ENCODE results near the gene SCFD2.

The SCFD2 gene

GRCh38 chr4:52947401-52948056 lies 418.3 kb downstream of the SCFD2 start:
- no peak for DNase-seq

DNA sequence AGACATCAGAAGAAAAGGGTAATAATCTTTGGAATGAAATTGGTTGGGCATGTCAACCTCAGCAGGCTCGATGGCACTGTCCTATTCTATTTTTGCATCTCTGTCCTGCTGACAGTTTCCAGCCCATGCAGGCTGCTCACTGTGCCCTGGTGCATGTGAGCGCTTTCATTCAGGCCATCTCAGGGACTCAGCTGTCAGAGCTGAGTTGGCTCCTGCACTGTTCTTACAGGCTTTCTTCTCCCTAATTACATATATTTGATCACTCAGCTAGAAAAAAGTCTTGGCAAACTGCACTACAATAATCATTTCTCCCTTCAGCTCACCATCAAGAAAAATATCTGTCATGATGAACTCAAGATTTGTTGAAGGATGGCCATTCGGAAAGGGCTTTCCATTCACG lies 419.0 kb downstream of the SCFD2 start:
- DNase-seq: no peak

GRCh38 chr4:52945982-52946381 lies 419.9 kb downstream of the SCFD2 start:
- DNase-seq: no peak

- DNase-seq: no peak
Observed at GRCh38 chr4:52945326-52945898, 420.4 kb downstream of the SCFD2 start.

GRCh38 chr4:52943677-52944076 lies 422.2 kb downstream of the SCFD2 start:
- no peak for DNase-seq

- DNase-seq: no peak
Observed at GRCh38 chr4:52942936-52943335, 422.9 kb downstream of the SCFD2 start.

DNA sequence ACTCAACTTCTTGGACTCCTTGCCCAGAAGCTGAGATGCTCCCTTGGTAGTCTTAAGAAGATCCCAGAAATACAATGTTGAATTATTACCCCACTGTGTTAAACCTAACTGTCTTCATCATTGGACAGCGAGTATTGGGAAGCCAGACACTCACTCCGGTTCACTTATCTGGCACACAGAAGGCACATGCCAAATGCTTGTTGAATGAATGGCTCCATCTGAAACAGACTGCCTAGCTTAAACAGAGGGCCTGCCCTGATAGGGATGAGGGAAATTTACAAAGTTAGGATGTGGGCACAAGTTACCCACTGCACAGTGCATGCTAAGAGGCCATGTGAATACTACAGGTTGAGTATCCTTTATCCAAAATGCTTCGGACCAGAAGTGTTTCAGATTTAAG lies 424.4 kb downstream of the SCFD2 start:
- no peak for DNase-seq

DNA sequence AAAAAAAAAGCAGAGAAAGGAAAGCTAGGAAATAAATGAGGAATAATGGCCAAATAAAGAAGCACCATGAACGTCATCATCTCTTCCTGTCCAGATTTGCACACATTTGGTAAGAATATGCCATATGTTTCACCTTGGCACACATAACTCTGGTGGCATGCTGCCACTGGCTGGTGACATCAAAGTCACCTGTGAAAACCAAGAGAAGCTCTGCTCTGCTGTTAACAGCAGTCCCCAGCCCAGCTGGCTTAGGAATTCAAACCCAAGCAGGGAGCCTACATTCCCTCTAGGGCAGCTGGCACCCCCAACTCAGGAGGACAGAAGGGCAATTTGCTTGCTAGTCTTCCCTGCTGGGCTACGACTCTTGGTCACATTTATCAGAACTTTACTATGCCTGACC lies 426.1 kb downstream of the SCFD2 start:
- no peak for DNase-seq

- no peak for DNase-seq
Observed at GRCh38 chr4:52939325-52939724, 426.5 kb downstream of the SCFD2 start.

- DNase-seq: no peak
Observed at GRCh38 chr4:52937829-52938228, 428.0 kb downstream of the SCFD2 start.

- DNase-seq: no peak
Observed at GRCh38 chr4:52936729-52937128, 429.1 kb downstream of the SCFD2 start.

- DNase-seq: no peak
Observed at GRCh38 chr4:52935317-52935716, 430.5 kb downstream of the SCFD2 start.

DNA sequence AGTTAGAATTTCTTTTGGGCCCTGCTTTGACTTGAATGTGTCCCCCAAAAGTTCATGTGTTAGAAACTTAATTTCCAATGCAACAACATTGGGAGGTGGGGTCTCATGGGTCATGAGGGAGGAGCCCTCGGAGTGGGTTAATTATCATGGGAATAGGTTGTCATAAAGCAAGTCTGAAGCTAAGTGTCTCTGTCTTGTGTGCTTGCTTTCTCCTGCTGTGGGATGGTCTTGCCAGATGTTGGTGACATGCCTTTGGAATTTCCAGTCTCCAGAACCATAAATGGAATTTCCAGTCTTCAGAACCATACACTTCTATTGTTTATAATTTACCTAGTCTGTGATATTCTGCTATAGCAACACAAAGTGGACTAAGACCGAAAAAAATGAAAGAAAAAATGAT lies 432.1 kb downstream of the SCFD2 start:
- DNase-seq: no peak

GRCh38 chr4:52932591-52933470 lies 433.0 kb downstream of the SCFD2 start:
- DNase-seq: no peak

DNA sequence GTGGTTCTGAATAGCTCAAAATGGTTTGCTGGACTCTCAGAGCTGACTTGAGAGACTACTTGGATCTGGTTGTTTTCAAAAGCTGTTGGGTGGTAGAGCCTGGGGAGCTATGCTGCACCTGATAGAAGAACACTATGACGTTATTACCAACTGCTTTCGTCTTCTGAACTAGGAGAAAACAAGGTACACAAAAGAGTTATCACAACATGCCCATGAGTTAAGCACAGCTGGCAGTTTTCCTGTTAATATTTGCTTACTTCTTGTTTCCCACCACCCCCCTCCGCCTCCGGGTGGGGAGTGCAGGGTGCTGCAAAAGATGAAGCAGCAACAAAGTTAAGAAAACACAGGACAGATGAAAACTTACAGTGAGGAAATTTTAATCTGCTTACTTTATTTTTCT lies 434.6 kb downstream of the SCFD2 start:
- no peak for DNase-seq

GRCh38 chr4:52926196-52926974 lies 439.5 kb downstream of the SCFD2 start:
- DNase-seq: no peak

- no peak for DNase-seq
Observed at GRCh38 chr4:52925531-52925968, 440.3 kb downstream of the SCFD2 start.

DNA sequence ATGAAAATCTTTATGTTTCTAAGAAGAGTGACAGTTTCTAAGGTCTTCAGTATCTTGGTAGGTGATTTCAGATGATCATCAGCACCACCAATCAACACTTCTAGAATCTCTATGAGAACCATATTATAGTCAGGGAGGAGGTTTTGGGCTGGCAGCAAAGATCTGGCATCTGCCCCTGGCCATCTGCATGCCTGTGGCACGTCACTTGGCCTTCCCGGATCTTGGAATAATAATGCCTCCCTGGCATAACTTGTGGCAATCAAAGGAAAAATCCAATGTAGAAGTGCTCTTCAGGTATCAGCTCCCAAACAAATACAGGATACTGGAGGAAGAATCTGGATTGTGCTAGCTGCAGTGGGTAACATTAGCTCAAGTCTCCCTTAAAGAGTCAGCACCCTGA lies 446.4 kb downstream of the SCFD2 start:
- DNase-seq: no peak

DNA sequence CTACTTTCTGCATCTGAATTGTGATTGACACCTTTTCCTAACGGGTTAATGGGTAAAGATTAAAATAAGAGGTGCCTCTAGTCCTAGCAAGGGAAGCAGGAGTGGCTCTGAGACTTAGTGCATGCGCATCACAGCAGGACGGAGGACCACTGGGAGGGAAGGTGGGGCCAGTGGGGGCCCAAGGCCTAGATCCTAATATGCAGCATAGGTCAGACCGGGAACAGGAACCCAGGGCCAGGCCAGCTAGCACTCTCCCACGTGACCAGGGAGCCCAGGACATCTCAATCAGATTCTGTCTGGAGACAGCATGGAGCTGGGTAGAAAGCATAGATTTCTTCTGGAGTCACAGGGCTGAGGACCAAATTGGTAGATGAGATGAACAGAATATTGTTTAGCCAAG lies 448.0 kb downstream of the SCFD2 start:
- DNase-seq: no peak

GRCh38 chr4:52915730-52916300 lies 450.0 kb downstream of the SCFD2 start:
- no peak for DNase-seq

GRCh38 chr4:52915191-52915590 lies 450.7 kb downstream of the SCFD2 start:
- DNase-seq: no peak

GRCh38 chr4:52914051-52914605 lies 451.7 kb downstream of the SCFD2 start:
- DNase-seq: no peak

GRCh38 chr4:52912608-52913007 lies 453.3 kb downstream of the SCFD2 start:
- DNase-seq: no peak

Measured in NCI-H2029 treated with DMSO at 0.1 percent for 48 hours (cell line).